ENCODE measurements around the gene GRIA4.

GRIA4 gene

DNA sequence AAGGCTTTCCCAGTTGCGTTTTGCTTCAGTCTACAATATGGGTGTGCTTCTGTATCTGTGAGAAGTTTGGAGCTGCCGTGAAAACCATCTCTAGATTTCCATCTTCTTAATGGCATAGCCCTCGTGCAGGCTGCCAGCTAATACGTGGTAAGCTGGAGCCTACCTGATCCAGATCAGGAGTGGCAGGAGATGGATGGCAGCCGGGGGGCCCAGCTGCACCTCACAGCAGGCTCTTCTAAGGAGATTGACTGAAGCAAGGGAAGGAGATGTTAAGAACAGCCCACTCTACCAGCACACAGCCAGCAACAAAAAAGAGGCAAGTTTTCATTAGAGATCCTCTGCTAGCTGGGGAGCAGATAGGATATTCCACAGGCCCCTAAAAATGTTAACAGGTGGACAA, 296.6 kb downstream of the GRIA4 start:
- no peak overlapping the region for H3K4ac ChIP-seq (ENCODE audit: low read depth in 1 of 2, low read length in 2 of 2)
- no peaks in the 10 kb centered on the region for H3K9me3 ChIP-seq (ENCODE audit: control insufficient read depth, low read length)
- no peaks in the 10 kb centered on the region for H3K4me1 ChIP-seq (ENCODE audit: control insufficient read depth, insufficient read depth, low read depth, low read length)
- H3K36me3 ChIP-seq (ENCODE audit: control insufficient read depth in 1 of 2, insufficient read depth in 2 of 2, low read depth in 1 of 2, low read length in 2 of 2), result no peaks in the 10 kb centered on the region
- H3K18ac ChIP-seq (ENCODE audit: low read depth in 1 of 2, low read length in 2 of 2), result no peak overlapping the region
- H3K27ac ChIP-seq (ENCODE audit: low read length, poor library complexity, severe bottlenecking), result no peak overlapping the region
- H4K91ac ChIP-seq (ENCODE audit: low read length), result no peak overlapping the region
- no peak for DNase-seq
- H2AFZ ChIP-seq (ENCODE audit: low read depth, low read length), result no peak overlapping the region
- no peak overlapping the region for H3K4me3 ChIP-seq (ENCODE audit: insufficient read depth in 1 of 2, low read depth in 1 of 2, low read length in 2 of 2)
- no peak overlapping the region for H2AK5ac ChIP-seq (ENCODE audit: low read length, severe bottlenecking)
- no peak overlapping the region for H3K23ac ChIP-seq (ENCODE audit: low read length in 2 of 2)
- WGBS, result 89% methylated on average over 5 of the region's 5 CpGs
- H2BK15ac ChIP-seq (ENCODE audit: low read depth, poor library complexity, severe bottlenecking), result no peak overlapping the region
- H4K8ac ChIP-seq (ENCODE audit: low read length), result no peak overlapping the region
- no peak overlapping the region for H3K9ac ChIP-seq (ENCODE audit: low read length)
- H3K79me1 ChIP-seq (replicated peaks; ENCODE audit: low read length, poor library complexity, severe bottlenecking), result no peaks in the 10 kb centered on the region
- no peaks in the 10 kb centered on the region for H3K27me3 ChIP-seq (ENCODE audit: control insufficient read depth in 1 of 2, insufficient read depth in 1 of 2, low read length in 2 of 2)
- H3K4me2 ChIP-seq (ENCODE audit: low read length, poor library complexity, severe bottlenecking), result no peak overlapping the region
- H2BK5ac ChIP-seq (ENCODE audit: low read depth, low read length, poor library complexity, severe bottlenecking), result no peak overlapping the region
- H2BK12ac ChIP-seq (ENCODE audit: low read length in 2 of 2), result no peak overlapping the region
- no peak overlapping the region for H3K14ac ChIP-seq (ENCODE audit: low read length in 2 of 2)
- no peak overlapping the region for H2BK120ac ChIP-seq (ENCODE audit: low read depth, low read length)

DNA sequence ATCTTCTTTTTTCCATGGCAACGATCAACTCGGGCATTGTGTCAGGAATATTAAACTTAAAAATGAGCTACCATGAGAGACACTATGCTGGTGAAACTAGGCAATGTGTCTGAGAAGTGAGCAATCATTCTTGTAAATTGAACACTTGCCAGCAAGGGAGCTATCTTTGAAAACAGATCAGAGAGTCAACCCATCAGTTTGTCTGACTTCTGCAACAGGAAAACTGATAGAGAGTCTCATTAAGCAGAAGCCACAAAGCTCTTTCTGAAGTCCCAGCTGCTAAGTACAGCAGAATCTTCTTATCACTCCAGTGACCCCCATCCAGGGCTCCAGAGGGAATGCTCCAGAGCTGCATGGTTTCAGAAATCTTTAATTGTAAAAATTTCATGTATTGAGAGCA, 297.4 kb downstream of the GRIA4 start:
- Histone ChIP-seq H3K27me3 (ENCODE audit: control insufficient read depth in 1 of 2, insufficient read depth in 1 of 2, low read length in 2 of 2) (no peaks in the 10 kb centered on the region), H2BK5ac (ENCODE audit: low read depth, low read length, poor library complexity, severe bottlenecking) (no peak overlapping the region), H3K18ac (ENCODE audit: low read depth in 1 of 2, low read length in 2 of 2) (no peak overlapping the region), H3K23ac (ENCODE audit: low read length in 2 of 2) (no peak overlapping the region), H3K14ac (ENCODE audit: low read length in 2 of 2) (no peak overlapping the region), H3K27ac (ENCODE audit: low read length, poor library complexity, severe bottlenecking) (no peak overlapping the region), H3K4me1 (ENCODE audit: control insufficient read depth, insufficient read depth, low read depth, low read length) (no peaks in the 10 kb centered on the region), H3K9ac (ENCODE audit: low read length) (no peak overlapping the region), H2BK15ac (ENCODE audit: low read depth, poor library complexity, severe bottlenecking) (no peak overlapping the region), H2BK12ac (ENCODE audit: low read length in 2 of 2) (no peak overlapping the region), H2AK5ac (ENCODE audit: low read length, severe bottlenecking) (no peak overlapping the region), H3K9me3 (ENCODE audit: control insufficient read depth, low read length) (no peaks in the 10 kb centered on the region), H3K4me2 (ENCODE audit: low read length, poor library complexity, severe bottlenecking) (no peak overlapping the region), H2AFZ (ENCODE audit: low read depth, low read length) (no peak overlapping the region), H3K4ac (ENCODE audit: low read depth in 1 of 2, low read length in 2 of 2) (no peak overlapping the region), H4K91ac (ENCODE audit: low read length) (no peak overlapping the region), H2BK120ac (ENCODE audit: low read depth, low read length) (no peak overlapping the region), H4K8ac (ENCODE audit: low read length) (no peak overlapping the region), H3K36me3 (ENCODE audit: control insufficient read depth in 1 of 2, insufficient read depth in 2 of 2, low read depth in 1 of 2, low read length in 2 of 2) (no peaks in the 10 kb centered on the region), H3K4me3 (ENCODE audit: insufficient read depth in 1 of 2, low read depth in 1 of 2, low read length in 2 of 2) (no peak overlapping the region), H3K79me1 (replicated peaks; ENCODE audit: low read length, poor library complexity, severe bottlenecking) (no peaks in the 10 kb centered on the region)
- WGBS, result 100% methylated on average over 2 of the region's 2 CpGs
- DNase-seq, result no peak

- peak; percentile 70 for DNase-seq
- H3K27me3 ChIP-seq (ENCODE audit: control insufficient read depth in 1 of 2, insufficient read depth in 1 of 2, low read length in 2 of 2), result no peaks in the 10 kb centered on the region
- no peak overlapping the region for H2AFZ ChIP-seq (ENCODE audit: low read depth, low read length)
- no peak overlapping the region for H4K8ac ChIP-seq (ENCODE audit: low read length)
- no peak overlapping the region for H2BK5ac ChIP-seq (ENCODE audit: low read depth, low read length, poor library complexity, severe bottlenecking)
- H2BK12ac ChIP-seq (ENCODE audit: low read length in 2 of 2), result peak overlapping the region in 1 of 2 experiments; percentile 6
- H3K9me3 ChIP-seq (ENCODE audit: control insufficient read depth, low read length), result no peaks in the 10 kb centered on the region
- H3K79me1 ChIP-seq (replicated peaks; ENCODE audit: low read length, poor library complexity, severe bottlenecking), result no peaks in the 10 kb centered on the region
- 39% methylated on average over 5 of the region's 5 CpGs for WGBS
- no peaks in the 10 kb centered on the region for H3K4me1 ChIP-seq (ENCODE audit: control insufficient read depth, insufficient read depth, low read depth, low read length)
- no peak overlapping the region for H3K23ac ChIP-seq (ENCODE audit: low read length in 2 of 2)
- H3K4me2 ChIP-seq (ENCODE audit: low read length, poor library complexity, severe bottlenecking), result no peak overlapping the region
- peak overlapping the region in 1 of 2 experiments; percentile 11 for H3K18ac ChIP-seq (ENCODE audit: low read depth in 1 of 2, low read length in 2 of 2)
- H3K27ac ChIP-seq (ENCODE audit: low read length, poor library complexity, severe bottlenecking), result no peak overlapping the region
- no peak overlapping the region for H2BK120ac ChIP-seq (ENCODE audit: low read depth, low read length)
- no peak overlapping the region for H3K4ac ChIP-seq (ENCODE audit: low read depth in 1 of 2, low read length in 2 of 2)
- H3K9ac ChIP-seq (ENCODE audit: low read length), result no peak overlapping the region
- H3K4me3 ChIP-seq (ENCODE audit: insufficient read depth in 1 of 2, low read depth in 1 of 2, low read length in 2 of 2), result no peak overlapping the region
- H3K14ac ChIP-seq (ENCODE audit: low read length in 2 of 2), result no peak overlapping the region
- H4K91ac ChIP-seq (ENCODE audit: low read length), result no peak overlapping the region
- no peaks in the 10 kb centered on the region for H3K36me3 ChIP-seq (ENCODE audit: control insufficient read depth in 1 of 2, insufficient read depth in 2 of 2, low read depth in 1 of 2, low read length in 2 of 2)
- no peak overlapping the region for H2AK5ac ChIP-seq (ENCODE audit: low read length, severe bottlenecking)
- H2BK15ac ChIP-seq (ENCODE audit: low read depth, poor library complexity, severe bottlenecking), result no peak overlapping the region
Observed at GRCh38 chr11:105910095-105910715, 300.3 kb downstream of the GRIA4 start.

GRCh38 chr11:105911454-105911853, 301.6 kb downstream of the GRIA4 start:
- Histone ChIP-seq H3K4me1 (ENCODE audit: control insufficient read depth, insufficient read depth, low read depth, low read length) (no peaks in the 10 kb centered on the region), H3K36me3 (ENCODE audit: control insufficient read depth in 1 of 2, insufficient read depth in 2 of 2, low read depth in 1 of 2, low read length in 2 of 2) (no peaks in the 10 kb centered on the region), H3K23ac (ENCODE audit: low read length in 2 of 2) (no peak overlapping the region), H3K9ac (ENCODE audit: low read length) (no peak overlapping the region), H3K27ac (ENCODE audit: low read length, poor library complexity, severe bottlenecking) (no peak overlapping the region), H2BK12ac (ENCODE audit: low read length in 2 of 2) (no peak overlapping the region), H3K18ac (ENCODE audit: low read depth in 1 of 2, low read length in 2 of 2) (no peak overlapping the region), H3K4me2 (ENCODE audit: low read length, poor library complexity, severe bottlenecking) (no peak overlapping the region), H3K27me3 (ENCODE audit: control insufficient read depth in 1 of 2, insufficient read depth in 1 of 2, low read length in 2 of 2) (no peaks in the 10 kb centered on the region), H3K4me3 (ENCODE audit: insufficient read depth in 1 of 2, low read depth in 1 of 2, low read length in 2 of 2) (no peak overlapping the region), H2BK5ac (ENCODE audit: low read depth, low read length, poor library complexity, severe bottlenecking) (no peak overlapping the region), H4K8ac (ENCODE audit: low read length) (no peak overlapping the region), H2AFZ (ENCODE audit: low read depth, low read length) (no peak overlapping the region), H3K79me1 (replicated peaks; ENCODE audit: low read length, poor library complexity, severe bottlenecking) (no peaks in the 10 kb centered on the region), H2BK120ac (ENCODE audit: low read depth, low read length) (no peak overlapping the region), H3K4ac (ENCODE audit: low read depth in 1 of 2, low read length in 2 of 2) (no peak overlapping the region), H4K91ac (ENCODE audit: low read length) (no peak overlapping the region), H2BK15ac (ENCODE audit: low read depth, poor library complexity, severe bottlenecking) (no peak overlapping the region), H3K14ac (ENCODE audit: low read length in 2 of 2) (no peak overlapping the region), H3K9me3 (ENCODE audit: control insufficient read depth, low read length) (no peaks in the 10 kb centered on the region), H2AK5ac (ENCODE audit: low read length, severe bottlenecking) (no peak overlapping the region)
- no peak for DNase-seq
- WGBS, result no CpG with 5 or more reads among the region's 1 CpG
